NB4 (cell line): ENCODE measurements around the gene VANGL1.

Source experiments
- CTCF ChIP-seq: IDR thresholded peaks from one replicate; pipeline ENCODE4 v1.5.1; 2012; ENCODE audit warnings: low read depth, low read length
- MYC ChIP-seq: IDR thresholded peaks from 2 replicates; pipeline ENCODE4 v1.6.1; 2011; ENCODE audit warnings: low read depth, low read length
- POLR2A ChIP-seq: IDR thresholded peaks from 2 replicates; pipeline ENCODE4 v1.6.1; 2011; ENCODE audit warnings: mild to moderate bottlenecking; ENCODE audit not compliant: insufficient read length; ENCODE audit errors: extremely low read depth

GRCh38 chr1:115654125-115654524 is 12.4 kb downstream of the VANGL1 start:
- TF ChIP-seq POLR2A (no peak), MYC (no peak), CTCF (no peak)
